BJ (cell line): ENCODE measurements around the gene RNF26. TPM values are rescaled to one million over a fixed set of nuclear protein-coding genes. Genes with fewer than 3 reads are reported as not detected.

Experiments used
- CTCF ChIA-PET: fragments of 350-600 bp; formaldehyde crosslinking; extraction: SDS; loops from one replicate; lab custom pipeline; 2021; ENCODE audit warnings: antibody characterized with exemption, inconsistent platforms; lab: Yijun Ruan, JAX
- POLR2A ChIA-PET: fragments of 300-600 bp; sonication (Branson Sonifier 250); formaldehyde crosslinking; extraction: SDS; loops from one replicate; lab custom pipeline; 2021; ENCODE audit warnings: antibody characterized with exemption; lab: Charles Lee
- DNase-seq: peaks from one replicate; pipeline ENCODE4 v3.0.0-alpha.2; 2011; ENCODE audit warnings: low read depth
- H3K27me3 ChIP-seq: 2 replicates; pipeline ENCODE4 v1.6.0; 2011; ENCODE audit warnings: low read length; ENCODE audit not compliant: control insufficient read depth, insufficient read depth
- H3K36me3 ChIP-seq: 2 replicates; pipeline ENCODE4 v1.5.1; 2011; ENCODE audit warnings: low read length; ENCODE audit not compliant: control insufficient read depth, insufficient read depth
- H3K4me3 ChIP-seq: 2 replicates; pipeline ENCODE4 v1.5.1; 2011; ENCODE audit warnings: low read depth, mild to moderate bottlenecking, control low read depth, low read length
- CTCF ChIP-seq: IDR thresholded peaks from 2 replicates; pipeline ENCODE4 v1.5.1; 2011; ENCODE audit warnings: low read depth, mild to moderate bottlenecking, control low read depth, inconsistent platforms, low read length, moderate library complexity; ENCODE audit not compliant: insufficient read depth
- polyA plus RNA-seq: library from polyadenylated mRNA; depleted of rRNA; stranded (reverse); fragments of >200 nt; gene quantifications from 2 replicates; pipeline ENCODE4 v1.2.3, GENCODE V29; 2011

RNF26 gene
- polyA plus RNA-seq, 1 experiment = 65.1 TPM

- DNase-seq = no peak
- Histone ChIP-seq H3K27me3 (peaks cover 3% of the 10 kb centered on the region), H3K4me3 (peak overlapping the region; percentile 61), H3K36me3 (no peaks in the 10 kb centered on the region; the same call in 1 of the 2 replicates)
- ChIA-PET POLR2A (no interaction called here), CTCF (interaction anchor here (0.5 to 11.5 kb wide), 30 partner anchors 8 to 274 kb away, joined by 3 to 146 read pairs (median 5); partner anchors contain the start of genes C2CD2L, CBL, MCAM and MFRP)
- no peak for TF ChIP-seq CTCF
These were observed 4.8 kb downstream of the RNF26 start for GRCh38 chr11:119338965-119339588.

GRCh38 chr11:119339589-119340334 is 5.4 kb downstream of the RNF26 start:
- Histone ChIP-seq H3K27me3 (peaks cover 3% of the 10 kb centered on the region), H3K4me3 (peak overlapping the region; percentile 61), H3K36me3 (no peaks in the 10 kb centered on the region; the same call in 1 of the 2 replicates)
- ChIA-PET CTCF (interaction anchor here (0.6 to 11.5 kb wide), 26 partner anchors 8 to 370 kb away, joined by 3 to 146 read pairs (median 5); partner anchors contain the start of genes C2CD2L, CBL, MFRP and THY1), POLR2A (no interaction called here)
- DNase-seq = no peak
- peak; percentile 79 for TF ChIP-seq CTCF

DNA sequence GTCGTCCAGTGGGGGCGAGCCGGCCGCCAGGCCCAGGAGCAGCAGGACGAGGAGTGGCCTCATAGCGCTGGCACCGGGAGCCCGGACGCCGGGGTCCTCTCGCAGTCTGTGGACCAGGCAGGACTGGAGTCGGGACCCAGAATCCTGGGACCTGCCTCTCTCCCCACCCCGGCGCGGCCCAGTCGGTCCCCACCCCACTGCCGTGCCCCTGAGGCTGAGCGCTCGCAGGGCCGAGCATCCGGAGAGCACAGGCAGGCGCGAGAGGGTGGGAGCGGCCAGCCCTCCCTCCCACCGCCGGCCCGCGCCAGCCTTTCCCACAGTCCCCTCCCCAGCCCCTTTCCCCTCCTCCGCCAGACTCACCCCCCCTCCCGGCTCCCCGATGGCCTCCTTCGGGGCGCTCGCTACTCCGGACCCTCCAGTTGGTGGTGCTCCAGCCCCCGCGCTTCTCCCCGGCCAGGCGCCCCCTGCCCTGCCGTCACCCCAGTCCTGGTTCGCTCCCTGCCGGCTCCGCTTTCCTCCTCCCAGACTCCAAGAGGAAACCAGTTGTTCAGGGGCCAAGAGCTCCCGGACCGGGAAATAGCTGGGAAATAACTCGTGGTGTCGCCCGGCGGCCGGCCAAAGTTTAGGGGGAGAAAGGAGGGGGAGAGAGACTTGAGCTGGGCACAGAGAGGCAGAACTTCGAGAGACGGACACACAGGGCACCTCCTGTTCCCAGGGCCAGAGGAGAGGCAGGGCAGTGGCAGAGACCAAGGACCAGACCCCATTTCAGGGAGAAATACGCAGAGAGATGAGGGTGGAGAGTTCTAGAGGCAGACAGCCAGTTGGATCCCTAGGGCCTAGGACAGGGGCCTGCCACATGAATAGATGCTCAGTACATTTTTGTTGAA is 6.3 kb downstream of the RNF26 start, which contains the start of gene C1QTNF5:
TSS of gene C1QTNF5 (minus strand) at position 549 of the 887 bp plus-strand sequence. CDS start at position 63, 486 bp downstream.
- DNase-seq = no peak

GRCh38 chr11:119341222-119342022 is 7.1 kb downstream of the RNF26 start:
- POLR2A ChIA-PET = no interaction called here
- no peaks in the 10 kb centered on the region for H3K36me3 ChIP-seq
- CTCF ChIA-PET = interaction anchor here (0.6 to 11.5 kb wide), 8 partner anchors 10 to 246 kb away, joined by 3 to 146 read pairs (median 43); a partner anchor contains a TSS
- peaks cover 7% of the 10 kb centered on the region for H3K27me3 ChIP-seq
- TF ChIP-seq CTCF = no peak
- DNase-seq = no peak
- H3K4me3 ChIP-seq = no peak overlapping the region

More for the DNA sequence above, 6.3 kb downstream of the RNF26 start, which contains the start of gene C1QTNF5:
- CTCF ChIA-PET = interaction anchor here (0.6 to 11.5 kb wide), 25 partner anchors 11 to 369 kb away, joined by 3 to 146 read pairs (median 5); partner anchors contain the start of genes C2CD2L, CBL and THY1
- TF ChIP-seq CTCF = no peak
- POLR2A ChIA-PET = no interaction called here
- peak within 1 kb of the TSS; percentile 61 for H3K4me3 ChIP-seq
- peaks cover 6% of the 10 kb centered on the region for H3K27me3 ChIP-seq
- no peaks in the 10 kb centered on the region; the same call in 1 of the 2 replicates for H3K36me3 ChIP-seq
